RCC 7860 (cell line): Measurements from ENCODE around the gene STARD3.
A peak's percentile ranks its signal among the peaks of the same experiment; 100 is the strongest.

Source experiments
- DNase-seq: peaks from one replicate; pipeline ENCODE4 v3.0.0-alpha.2; 2015; ENCODE audit warnings: low spot score
- FAIRE-seq: peaks from 2 replicates; lab custom pipeline; 2012; peaks lifted over from hg19 to GRCh38; lab: Jason Lieb, UNC

Gene STARD3

DNA sequence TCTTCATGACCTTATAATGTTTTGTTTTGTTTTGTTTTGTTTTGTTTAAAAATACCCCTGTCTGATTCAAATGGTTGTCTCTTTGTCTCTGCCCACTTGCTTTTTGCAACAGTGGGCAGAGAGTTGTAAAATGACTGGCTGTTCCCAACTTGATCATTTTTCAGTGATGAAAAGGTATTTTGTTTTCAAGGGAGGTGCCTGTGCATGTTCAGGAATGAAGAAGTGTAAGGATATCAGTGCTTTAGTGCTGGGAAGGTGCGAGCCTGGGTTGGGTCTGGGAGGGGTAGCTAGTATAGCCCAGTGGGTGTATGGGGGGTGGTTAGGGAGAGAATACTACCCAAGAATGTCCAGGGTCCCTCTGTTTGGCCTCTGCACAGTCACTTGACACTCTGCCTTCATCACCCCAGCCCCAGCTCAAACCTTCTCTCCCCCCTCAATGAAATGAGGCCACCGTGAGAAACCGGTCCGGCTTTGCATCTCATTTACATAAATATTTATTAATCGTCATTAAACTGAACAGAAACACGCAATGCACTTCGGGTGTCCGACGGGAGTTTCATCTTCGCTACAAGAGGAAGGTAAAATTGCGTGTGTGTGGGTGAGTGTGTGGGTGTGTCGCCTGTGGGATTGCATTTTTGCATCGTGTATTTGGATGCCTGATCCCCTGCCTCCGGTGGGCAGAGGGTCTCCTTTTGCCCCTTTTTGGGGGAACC is 33.5 kb upstream of the STARD3 start:
- no peak for DNase-seq
- no peak for FAIRE-seq

DNA sequence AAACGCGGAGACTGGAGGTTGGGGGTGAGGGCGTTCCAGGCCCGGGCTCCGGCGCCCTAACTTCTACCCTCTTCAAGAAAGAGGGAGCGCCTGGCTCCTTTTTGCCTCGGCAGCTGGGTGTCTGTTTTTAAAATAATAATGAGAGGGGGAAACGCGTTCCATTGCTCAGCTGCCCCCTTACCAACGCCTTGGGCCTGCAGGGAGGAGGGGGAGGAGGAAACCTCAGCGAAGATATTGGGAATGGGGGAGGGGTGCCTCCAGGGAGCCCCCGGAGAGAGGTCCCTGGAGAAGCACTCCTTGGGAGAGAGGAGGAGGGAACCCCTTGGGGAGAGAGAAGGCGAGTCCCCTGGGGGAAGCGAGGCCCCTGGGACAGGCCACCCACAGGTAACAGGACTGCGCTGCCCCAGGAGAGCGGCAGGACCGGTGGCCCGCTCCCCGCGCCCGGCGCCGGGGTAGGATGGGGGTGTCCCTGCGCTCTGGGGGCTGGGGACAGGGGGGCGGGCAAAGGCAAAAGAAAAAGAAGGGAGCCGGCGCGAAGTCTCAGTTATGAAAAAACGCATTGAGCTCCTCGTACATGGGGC is 31.9 kb upstream of the STARD3 start:
- no peak for FAIRE-seq

DNA sequence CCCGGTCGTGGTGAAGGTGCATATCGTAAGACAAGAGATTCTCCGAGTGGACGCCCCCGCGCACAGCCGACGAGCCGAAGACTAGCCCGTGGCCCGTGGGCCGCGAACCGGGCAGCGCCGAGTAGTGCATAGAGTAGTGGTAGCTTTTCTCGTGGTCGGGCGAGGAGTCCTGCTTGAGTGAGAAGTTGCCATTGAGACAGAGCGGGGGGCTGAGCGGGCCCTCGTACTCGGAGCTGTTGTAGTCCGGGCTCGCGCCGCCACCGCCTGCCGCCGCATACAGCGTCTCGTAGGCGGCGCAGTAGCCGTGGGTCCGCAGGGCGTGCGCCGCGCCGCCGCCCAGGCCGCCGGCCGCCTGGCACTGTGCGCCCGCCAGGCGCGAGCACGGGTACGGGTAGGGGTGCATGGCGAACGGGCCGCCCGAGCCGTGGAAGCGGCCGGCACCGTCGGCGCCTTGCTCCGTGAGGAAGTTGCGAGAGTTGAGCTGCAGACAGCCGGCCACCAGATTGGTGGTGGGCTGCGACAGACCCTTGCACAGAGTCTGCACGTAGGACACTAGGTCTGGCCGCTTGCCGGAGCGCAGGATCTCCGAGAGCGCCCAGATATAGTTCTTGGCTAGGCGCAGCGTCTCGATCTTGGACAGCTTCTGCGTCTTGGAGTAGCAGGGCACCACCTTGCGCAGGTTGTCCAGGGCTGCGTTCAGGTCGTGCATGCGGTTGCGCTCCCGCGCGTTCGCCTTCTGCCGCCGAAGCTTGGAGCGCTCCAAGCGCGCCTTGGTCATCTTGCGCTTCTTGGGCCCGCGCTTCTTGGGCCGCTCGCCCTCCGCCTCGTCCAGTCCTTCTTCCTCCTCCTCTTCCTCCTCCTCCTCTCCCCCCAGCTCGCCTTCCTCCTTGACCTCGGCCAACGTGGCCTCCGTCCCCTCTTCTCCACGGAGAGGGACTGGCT is 31.2 kb upstream of the STARD3 start:
- no peak for FAIRE-seq
- no peak for DNase-seq

More for the DNA sequence above, 31.9 kb upstream of the STARD3 start:
- no peak for DNase-seq

DNA sequence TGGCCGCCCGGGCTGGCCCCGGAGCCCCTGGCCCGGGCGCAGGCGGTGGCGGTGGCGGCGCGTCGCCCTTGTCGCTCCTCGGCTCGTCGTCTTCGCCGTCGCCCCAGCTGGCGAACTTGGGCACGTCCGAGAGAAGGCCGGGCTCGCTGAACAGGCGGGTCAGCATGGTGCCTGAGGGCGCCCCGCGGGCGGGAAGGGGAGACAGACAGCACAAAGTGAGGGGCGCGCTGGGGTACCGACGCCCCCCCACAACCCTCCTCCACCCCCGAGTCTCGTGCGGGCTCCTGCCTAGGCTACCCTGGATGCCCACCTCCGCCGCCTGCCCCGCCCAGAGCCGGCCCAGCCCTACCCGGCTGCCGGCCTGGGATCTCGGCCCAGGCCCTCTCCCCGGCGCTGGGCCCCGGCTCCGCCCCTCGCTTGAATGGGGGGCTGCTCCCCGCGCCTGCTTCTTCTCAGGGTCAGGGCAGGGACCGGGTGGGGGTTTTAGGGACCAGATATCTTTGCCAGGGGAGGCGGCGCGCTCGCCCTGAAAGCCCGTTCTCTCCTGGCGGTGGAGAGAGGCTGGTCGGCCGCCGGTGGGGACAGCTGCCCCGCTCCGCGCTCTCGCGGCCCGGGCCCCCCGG is 30.4 kb upstream of the STARD3 start:
- FAIRE-seq (no peak), DNase-seq (no peak)

DNA sequence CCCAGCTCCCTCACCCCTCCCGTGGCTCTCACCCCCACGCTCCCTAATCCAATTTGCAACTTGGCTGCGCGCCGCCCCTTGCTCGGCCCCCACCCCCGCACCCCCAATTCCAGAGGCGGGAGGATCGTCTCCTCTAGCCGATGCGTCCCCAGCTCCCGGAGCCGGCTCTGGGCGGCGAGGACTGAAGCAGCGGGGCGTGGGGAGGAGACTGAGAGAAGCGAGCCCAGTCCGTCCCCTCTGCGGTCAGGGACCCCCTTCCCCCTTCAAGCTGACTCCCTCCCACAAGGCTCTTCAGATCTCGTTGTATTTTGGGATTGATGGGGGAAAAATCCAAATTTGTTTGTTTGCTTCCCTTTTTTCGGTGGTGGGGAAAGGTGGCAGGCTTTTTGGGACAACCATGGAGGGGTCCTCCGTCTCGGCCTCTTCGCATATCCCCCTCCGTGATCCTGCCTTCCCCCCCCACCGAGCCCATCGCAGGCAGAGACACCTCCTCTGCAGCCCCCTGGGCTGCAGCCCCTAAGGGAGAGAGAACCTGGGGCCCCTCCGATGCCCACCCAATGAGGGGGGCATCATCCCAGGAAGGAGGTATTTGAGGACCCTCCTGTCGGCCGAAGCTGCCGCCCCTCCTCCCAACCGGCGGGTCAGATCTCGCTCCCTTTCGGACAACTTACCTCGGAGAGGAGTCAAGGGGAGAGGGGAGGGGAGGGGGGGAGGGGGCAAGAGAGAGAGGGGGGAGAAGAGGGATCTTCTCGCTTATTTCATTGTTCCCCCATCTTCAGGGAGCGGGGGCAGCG is 29.7 kb upstream of the STARD3 start:
- no peak for DNase-seq
- FAIRE-seq: no peak

DNA sequence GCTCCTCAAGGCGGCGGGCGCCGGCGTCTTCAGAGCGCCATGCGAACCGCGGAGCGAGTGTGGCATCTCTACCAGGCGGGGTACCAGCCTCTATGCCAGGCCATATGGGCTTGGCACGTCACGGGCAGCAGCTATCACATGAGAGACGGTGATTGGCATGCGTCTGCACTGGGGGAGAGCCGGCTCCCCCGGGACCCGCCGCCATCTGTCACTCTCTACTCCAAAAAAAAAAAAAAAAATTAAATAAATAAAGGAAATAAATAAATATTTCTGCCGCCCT is 29.2 kb upstream of the STARD3 start, which contains the start of gene NEUROD2:
Gene NEUROD2, minus strand, starts transcription at position 70 of the 280 bp plus-strand sequence. CDS start 1,321 bp downstream, outside the sequence.
- no peak for FAIRE-seq

DNA sequence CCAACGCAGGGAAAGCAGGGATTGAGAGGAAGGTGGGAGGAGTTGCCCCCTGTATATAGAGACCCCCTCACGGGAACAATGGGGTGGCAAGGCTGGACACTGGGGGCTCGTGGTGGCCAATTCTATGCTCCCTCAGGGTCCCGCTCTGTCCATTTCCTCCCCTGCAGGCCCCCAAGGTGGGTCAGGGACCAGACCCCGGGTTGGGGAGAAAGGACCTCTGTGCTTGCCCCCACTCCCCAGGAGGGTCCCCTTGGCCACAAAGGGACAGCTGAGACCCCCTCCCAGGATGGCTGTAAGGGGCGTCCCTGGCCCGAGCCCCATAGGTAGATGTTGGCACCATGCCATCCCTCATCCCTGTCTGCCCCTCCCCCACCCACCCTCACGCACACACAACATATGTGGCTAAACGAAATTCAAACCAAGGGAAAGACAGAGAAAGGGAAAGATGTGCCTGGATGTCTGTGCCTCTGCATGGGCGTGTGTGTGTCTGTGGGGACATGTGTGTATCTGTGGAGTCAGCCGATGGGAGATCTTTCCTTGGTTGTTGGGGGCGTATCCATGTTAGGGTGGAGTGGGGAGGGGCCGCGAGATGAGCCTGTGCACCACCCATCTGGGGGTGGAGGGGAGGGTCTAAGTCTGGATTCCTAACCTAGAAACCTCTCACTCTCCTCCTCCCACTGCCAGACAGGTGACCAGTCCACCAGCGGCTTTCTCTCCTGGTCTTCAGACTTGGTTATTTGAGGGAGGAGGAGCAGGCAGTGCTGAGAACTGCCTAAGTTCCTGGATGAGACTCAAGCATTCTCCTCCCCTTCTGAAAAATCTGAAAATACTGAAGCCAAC is 28.6 kb upstream of the STARD3 start:
- DNase-seq: no peak
- no peak for FAIRE-seq

More for the DNA sequence above, 29.2 kb upstream of the STARD3 start, which contains the start of gene NEUROD2:
- DNase-seq: no peak

DNA sequence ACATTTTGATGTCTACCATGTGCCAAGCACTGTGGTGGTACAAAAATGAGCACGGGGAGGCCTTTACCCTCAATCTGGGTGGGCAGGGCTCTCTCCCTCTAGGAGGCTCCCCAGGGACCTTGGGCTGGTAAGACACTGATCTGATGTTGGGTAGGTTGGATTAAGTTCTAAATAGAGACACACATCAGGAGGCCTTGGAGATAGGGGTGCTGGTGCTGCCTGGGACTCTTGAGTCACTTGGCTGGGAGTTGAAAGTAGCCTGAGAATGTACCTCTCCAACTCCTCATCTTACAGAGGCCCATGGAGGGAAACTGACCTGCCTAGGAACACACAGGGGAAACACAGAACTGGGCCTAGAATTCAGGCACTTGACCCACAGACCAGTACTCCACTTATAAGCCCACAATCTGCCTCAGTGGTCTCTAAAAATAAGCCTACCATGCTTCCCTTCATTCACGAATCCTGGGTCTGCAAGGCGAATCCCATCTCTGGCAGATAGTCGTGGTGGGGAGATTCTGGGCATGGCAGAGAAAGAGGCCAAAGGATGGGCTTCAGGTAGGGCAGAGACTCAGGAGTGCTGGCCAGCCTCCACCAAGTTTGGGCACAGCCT is 27.4 kb upstream of the STARD3 start:
- DNase-seq: no peak
- FAIRE-seq: no peak

DNA sequence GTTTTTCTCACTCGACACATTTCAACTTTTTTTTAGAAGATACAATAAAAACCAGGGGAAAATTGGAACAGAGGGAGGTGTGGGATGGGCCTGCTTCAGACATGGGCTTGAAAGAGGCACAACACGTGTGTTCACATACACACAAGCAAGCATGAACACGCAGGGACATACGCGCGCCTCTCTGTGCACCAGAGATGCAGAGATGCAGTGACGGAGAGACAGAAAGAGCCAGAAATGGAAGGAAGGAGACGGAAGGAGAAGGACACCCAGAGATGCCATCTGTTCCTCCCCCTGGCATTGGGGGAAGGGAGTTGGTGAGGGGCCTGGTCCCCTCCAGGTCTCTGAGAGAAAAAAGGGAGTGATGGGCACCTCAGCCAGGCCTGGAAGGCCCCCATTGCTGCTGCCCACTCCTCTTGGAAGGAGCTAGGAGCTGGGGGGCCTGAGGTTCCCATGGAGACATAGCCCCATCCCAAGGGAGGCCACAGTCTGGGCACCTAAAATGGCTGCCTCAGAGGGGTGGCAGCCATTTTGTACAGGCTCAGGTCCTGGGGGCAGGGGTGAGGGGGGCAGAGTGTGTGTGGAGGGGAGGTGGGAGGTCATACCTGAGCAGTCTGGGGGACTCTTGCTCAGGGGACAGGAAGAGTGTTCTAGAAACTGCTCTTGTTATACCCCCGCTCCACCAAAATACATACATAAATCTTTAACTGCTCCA is 25.4 kb upstream of the STARD3 start:
- DNase-seq (no peak), FAIRE-seq (no peak)

DNA sequence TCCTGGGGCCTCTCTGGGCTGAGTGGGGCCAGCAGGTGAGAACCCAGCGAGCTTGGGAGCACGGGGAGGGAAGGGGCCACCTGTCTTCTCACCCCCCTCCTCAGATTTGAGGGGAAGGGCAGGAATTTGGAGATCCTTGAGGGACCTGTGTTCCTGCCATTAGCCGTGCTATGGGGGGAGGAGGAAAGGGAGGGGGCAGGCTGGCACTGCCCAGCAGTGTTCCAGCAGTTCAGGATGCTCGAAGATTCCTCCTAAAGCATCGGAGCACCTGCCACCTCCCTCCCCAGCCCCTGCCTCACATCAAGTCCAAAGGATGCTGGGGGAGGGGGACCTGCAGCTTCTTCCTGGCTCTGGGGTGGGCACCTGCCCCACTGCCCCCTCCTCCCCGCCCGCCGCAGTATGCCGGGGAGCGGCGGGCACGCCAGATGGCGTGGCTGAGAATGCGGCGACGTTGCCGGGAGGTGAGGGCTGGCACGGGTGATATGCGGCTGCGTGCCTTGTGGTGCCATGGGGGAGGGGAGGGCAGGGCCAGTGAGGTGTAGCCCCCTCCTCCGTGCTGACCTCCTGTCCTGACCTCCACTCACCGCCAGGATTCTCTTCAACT is 24.6 kb upstream of the STARD3 start:
- no peak for DNase-seq
- no peak for FAIRE-seq

DNA sequence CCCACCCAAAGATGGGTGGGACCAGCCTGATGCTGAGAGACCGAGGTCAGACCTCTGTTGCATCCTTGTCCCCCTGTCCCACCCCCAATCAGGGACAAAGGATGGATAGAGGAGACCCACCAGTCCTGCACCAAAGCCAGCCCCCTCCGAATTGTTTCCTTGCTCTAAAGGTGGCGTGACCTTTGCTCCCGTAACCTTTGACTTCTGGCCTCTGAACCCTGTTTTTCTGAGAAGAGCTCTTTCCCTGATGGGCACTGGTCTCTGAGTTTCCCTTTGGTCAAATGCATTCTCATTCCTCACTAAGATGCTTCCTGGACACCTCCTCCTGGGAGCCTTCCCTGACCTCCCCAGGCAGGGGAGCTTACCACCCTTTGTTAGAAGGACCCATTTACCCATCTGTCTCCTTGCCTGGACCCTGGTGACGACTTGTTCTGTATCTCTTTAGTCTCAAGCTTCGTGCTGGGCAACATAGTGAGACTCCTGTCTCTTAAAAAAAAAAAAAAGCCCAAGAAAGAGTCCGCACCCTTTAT is 23.9 kb upstream of the STARD3 start:
- FAIRE-seq (no peak), DNase-seq (no peak)

DNA sequence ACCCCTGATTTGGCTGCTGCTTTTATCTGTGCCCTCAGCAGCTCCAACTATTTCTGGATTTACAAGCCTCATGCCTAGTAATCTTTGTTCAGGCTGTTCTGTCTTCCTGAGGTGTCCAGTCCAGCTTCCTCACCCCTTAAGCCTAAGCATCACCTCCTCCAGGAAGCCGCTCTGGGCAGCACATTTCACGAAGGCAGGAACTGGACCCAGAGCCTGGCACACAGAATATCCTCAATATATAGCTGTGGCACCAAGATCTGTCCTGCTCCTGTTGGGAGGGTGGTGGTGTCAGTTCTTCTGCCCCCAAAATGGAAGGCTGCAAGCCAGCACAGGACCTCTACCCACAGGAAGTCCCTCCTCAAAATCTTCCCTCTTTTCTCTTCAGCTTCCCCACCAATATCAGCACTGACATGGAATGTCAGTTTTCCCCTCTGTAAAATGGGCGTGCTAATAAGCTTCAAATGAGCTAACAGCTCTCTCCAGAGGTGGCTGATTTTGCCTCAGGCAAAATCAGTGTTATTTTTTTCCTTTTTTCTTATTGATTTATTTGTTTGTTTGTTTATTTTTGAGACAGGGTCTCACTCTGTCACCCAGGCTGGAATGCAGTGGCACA is 22.3 kb upstream of the STARD3 start:
- no peak for DNase-seq
- no peak for FAIRE-seq

DNA sequence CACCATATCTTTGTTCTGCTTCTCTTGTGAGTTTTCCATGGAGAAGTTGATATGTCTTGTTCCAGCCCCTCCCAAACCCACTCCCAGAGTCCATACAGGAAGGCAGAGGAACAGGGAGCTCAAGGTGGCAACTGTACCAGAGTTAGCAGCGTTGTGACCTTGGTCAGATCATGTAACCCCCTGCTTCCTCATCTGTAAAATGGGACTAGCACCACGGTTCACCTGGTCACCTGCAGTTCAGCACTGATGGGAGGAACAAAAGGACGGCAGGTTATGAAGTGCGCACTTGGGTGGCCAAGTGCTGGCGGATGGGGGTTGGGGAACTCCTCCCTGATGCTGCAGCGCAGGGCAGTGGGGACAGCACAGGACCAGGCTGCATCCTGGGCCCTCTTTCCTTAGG is 21.5 kb upstream of the STARD3 start:
- DNase-seq: no peak
- FAIRE-seq: no peak

DNA sequence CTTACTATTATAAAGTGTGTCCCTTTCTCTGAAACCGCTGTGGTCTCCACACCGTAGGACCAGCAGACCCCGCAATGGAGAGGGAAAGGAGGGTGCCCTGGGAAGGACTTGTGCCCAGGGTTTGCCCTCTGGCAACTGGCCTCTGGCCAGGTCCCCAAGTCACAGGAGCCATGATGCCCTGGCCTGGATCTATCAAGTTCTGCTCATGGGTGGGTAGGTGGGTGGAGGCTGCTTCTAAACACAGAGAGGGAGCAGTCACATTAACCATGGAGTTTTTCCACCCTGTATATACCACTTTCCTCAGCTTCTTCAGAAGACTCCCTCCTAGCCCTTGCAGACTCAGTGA is 19.9 kb upstream of the STARD3 start:
- FAIRE-seq: no peak
- DNase-seq: no peak

DNA sequence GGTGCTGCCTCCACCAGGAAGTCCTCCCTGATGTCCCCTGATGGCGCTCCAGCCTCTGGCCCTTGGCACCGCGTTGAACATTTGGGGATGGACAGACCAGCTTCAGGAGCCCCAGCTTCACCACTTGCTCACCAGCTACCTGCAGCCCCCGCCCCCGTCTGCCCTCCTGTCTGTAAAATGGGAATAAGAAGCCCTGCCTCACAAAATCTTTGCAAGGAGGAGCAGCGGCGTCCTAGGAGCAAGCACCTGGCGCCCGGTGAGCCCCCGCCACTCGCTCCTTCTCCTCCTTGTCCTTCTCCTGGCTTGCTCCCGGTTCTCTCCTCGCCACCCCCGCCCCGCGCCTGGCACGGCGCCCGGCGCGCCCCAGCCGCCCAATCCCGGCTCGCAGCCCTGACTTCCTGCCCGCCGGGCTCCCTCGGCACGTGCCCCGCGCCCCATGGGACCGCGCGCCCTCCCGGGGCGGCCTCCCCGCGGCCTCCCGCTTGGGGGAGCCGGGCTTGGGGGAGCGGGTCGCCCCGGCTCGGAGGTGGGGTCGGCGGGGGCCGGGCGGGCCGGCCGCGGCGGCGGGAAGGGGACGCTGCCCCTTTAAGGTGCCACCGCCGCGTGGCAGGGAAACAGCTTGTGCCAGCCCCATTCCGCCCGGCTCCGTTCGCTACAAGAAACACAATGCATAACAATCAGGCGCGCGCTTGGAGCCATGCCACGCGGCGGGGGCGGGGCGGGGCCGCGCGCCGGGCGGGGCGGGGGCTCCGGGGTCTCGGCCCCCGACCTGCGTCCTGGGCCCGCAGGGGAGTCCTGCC is 19.3 kb upstream of the STARD3 start:
- DNase-seq (peak; percentile 51), FAIRE-seq (no peak)

DNA sequence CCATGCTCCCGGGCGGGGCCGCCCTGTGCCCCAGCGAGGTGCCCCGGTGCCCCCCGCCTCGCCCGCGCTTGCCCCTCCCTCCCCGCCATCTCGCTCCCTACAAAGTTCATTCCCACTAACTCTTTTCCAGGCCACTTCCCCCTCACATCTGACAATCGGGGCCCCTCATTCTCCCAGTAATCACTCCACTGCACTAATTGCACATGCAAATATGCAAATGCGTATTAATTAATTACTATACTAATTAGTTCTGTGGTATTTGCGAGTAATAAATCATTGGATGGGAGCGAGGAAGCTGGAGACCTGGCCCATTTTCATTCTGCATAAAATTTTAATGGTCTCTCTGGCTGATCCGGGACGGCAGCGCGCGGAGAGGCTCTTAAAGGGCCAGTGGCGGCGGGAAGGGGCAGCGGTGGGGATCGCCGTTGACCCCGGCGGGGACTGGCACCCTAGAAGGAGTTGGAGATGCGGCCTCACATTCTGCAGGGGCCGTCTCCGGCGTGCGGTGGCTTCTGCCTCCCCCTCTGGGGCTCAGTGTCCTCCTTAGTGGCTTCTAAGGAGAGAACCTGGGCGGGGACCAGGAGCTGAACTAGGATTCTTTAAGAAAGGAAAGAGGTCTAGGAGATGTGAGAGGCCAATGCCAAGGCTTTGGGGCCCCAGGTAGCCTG is 18.6 kb upstream of the STARD3 start:
- FAIRE-seq: no peak
- DNase-seq: no peak
